ENCODE measurements around the gene ERC2.

Gene ERC2

DNA sequence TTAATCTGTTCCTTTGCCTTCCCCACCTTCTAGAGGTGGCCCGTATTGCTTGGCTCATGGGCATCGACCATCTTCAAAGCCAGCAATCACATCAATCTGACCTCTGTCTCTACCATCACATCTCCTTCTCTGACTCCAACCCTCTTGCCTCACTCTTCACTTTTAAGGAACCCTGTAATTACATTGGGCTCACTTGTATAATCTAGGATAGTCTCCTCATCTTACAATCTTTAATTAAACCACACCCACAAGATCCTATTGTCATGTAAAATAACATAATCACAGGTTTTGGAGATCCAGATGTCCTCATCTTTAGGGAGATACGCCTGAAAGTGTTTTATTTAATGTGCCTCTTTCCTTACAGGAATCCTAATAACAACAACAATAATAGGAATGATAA, 234.5 kb downstream of the ERC2 start:
- no peak for DNase-seq

GRCh38 chr3:56229311-56229710, 239.0 kb downstream of the ERC2 start:
- no peak for DNase-seq

- no peak for DNase-seq
Measured at GRCh38 chr3:56222866-56223265, 245.4 kb downstream of the ERC2 start.

GRCh38 chr3:56219894-56220805, 248.1 kb downstream of the ERC2 start:
- no peak for DNase-seq

GRCh38 chr3:56209982-56210751, 258.1 kb downstream of the ERC2 start:
- no peak for DNase-seq

GRCh38 chr3:56207922-56208321, 260.3 kb downstream of the ERC2 start:
- no peak for DNase-seq

GRCh38 chr3:56205406-56205805, 262.9 kb downstream of the ERC2 start:
- DNase-seq = no peak

GRCh38 chr3:56202997-56203396, 265.3 kb downstream of the ERC2 start:
- DNase-seq = no peak

- DNase-seq = no peak
Measured at GRCh38 chr3:56201407-56201806, 266.9 kb downstream of the ERC2 start.

- DNase-seq = no peak
Measured at GRCh38 chr3:56200251-56200650, 268.0 kb downstream of the ERC2 start.

GRCh38 chr3:56197991-56198390, 270.3 kb downstream of the ERC2 start:
- DNase-seq = no peak

DNA sequence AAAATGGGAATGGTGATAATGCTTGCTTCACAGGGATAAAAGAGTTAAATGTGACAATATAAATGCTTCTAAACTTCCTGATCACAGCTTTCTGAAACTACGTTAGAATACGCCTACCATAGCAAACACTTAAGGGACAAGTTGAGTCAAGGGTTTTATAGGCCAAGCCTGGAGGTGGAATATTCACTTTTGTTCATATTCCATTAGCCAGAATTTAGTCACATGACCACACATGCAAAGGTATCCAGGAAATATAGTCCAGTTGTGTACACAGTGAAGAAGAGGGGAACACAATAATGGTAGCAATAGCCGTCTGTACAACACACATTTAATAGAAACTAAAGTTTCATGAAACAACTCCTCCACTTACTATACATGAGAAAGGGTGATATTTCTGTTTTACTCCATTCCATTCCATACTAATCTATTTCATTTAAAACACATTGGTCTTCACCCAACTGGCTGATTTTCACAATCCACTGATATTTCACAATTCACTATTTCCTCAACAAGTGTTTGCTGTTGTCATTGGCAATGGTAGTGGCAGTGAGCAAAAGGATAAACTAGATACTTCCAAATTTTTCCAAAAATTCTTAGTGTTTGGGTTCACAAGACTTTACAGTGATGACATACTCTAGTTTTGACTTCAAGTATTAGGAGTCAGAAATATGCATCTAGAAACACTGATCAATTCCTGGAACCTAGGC, 270.9 kb downstream of the ERC2 start:
- no peak for DNase-seq

GRCh38 chr3:56196700-56197099, 271.6 kb downstream of the ERC2 start:
- DNase-seq = no peak

DNA sequence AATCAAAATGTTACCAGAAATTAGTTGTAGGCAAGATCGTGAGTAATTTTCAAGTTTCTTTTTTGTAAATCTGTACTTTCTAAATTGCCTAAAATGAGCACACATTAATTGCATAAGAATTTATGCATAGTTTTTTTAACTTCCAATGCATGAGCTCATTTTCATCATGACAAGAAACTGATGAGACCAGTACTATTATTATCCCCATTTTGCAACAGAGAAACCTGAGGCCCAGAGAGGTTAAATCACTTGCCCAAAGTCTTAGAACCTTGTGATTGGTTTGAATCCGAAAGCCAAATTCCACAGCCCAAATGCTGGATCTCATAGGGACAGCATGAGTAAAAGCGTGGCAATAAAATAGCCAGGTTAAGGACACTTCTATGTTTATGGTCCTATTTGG, 274.7 kb downstream of the ERC2 start:
- no peak for DNase-seq

DNA sequence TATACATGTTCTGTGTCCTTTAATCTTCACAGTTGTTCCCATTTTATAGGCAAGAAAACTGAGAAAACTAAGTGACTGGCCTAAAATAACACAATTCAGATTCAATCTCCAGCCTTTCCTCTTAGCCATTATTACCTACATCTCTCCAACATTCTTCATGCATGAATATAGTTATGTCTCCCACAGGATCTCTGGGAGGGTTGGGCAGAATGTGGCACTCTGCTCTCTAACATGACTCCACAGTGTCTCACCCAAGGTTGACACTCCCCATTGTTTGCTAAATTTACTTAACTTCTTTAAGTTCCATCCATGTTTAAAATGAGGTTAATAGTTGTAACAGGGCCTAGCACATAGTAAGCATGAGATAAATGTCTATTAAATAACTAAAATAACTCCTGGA, 276.3 kb downstream of the ERC2 start:
- no peak for DNase-seq

- no peak for DNase-seq
Measured at GRCh38 chr3:56190771-56191305, 277.4 kb downstream of the ERC2 start.

GRCh38 chr3:56190130-56190529, 278.1 kb downstream of the ERC2 start:
- DNase-seq = no peak

- no peak for DNase-seq
Measured at GRCh38 chr3:56189536-56189935, 278.7 kb downstream of the ERC2 start.

GRCh38 chr3:56188201-56188600, 280.1 kb downstream of the ERC2 start:
- DNase-seq = no peak

DNA sequence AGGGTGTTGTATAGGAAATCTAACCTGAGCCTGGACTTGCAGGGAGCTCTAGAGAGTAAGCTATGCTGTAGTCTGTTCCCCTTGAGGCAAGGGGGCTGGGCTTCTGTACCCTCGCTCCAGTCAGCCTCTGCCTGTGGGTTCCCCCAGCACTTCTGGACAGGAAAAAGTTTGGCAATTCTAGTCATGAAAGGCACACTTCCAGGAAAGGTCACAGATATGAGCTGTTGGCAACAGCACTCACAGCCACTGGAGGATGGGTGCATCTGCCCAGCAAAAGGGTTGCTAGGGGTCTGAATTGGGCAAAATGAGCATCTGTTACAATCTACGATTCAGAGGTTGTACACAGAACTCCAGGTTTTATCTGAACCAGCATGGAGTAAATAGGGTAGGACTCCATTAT, 281.2 kb downstream of the ERC2 start:
- no peak for DNase-seq

- no peak for DNase-seq
Measured at GRCh38 chr3:56185827-56186226, 282.4 kb downstream of the ERC2 start.

- no peak for DNase-seq
Measured at GRCh38 chr3:56183529-56183928, 284.7 kb downstream of the ERC2 start.

DNA sequence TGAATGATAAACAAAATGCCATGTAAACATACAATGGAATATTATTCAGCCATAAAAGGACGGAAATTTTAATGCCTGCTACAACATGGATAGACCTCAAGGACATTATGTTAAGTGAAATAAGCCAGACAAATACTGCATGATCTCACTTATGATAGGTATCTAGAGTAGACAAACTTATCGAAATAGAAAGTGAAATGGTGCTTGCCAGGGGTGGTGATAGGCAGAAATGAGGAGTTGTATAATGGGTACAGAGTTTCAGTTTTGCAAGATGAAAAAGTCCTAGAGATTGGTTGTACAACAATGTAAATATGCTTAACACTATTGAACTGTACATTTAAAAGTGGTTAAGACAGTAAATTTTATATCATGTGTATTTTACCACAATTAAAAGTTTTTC, 287.8 kb downstream of the ERC2 start:
- no peak for DNase-seq

All from CD4-positive, alpha-beta T cell treated with Interleukin-17A for 1 hour (primary cell).